Glomerular visceral epithelial cell (primary cell): ENCODE data around the gene CHD5.

Source experiments
- DNase-seq: peaks from one replicate; pipeline ENCODE4 v3.0.0-alpha.2; 2016; ENCODE audit errors: extremely low spot score

Gene CHD5

GRCh38 chr1:6099787-6100765, 80.0 kb downstream of the CHD5 start:
- DNase-seq = no peak

- no peak for DNase-seq
These were observed 80.8 kb downstream of the CHD5 start for GRCh38 chr1:6099297-6099696.

DNA sequence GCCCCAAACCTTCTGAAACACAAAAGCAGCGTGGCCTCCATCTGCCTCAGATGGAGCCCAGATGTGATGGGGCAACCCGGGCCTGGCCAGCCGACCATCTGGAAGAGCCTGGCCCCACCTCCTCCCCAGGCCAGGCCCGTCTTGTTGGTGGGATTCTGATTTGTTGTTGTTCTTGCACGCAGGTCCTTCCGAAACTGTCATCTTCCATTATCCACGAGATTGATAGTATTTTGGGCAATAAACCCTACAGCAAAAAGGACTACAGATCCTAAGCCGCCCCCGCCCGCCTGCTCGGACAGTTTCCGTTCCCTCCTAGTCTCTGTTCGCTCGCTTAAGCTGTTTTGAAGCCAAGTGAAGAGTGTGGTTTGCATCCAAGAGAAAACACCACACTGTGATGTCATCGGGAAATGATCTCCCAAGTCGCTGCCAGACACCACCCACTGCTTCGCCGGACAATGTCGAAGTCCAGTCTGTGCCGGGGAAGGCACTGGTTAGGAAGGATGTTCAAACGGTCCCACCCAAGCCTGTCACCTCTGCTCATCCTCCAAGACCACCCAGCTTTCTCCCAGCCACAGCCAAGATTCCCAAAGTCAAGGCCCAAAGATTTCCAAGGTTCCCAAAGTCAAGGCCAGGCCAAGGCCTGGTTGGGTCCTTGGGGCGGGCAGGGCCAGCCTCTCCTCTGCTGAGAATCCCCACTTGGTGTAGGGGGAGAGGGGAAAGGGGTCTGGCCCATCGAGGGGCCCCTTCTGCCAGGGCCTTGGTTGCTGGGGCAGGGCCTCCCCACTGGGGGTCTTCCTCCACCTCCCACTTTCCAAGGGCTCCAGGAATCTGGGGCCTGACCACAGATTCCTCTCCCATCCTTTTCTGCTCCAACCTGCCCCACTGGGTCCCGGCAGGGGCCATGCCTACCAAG, 81.6 kb downstream of the CHD5 start:
- DNase-seq = no peak

DNA sequence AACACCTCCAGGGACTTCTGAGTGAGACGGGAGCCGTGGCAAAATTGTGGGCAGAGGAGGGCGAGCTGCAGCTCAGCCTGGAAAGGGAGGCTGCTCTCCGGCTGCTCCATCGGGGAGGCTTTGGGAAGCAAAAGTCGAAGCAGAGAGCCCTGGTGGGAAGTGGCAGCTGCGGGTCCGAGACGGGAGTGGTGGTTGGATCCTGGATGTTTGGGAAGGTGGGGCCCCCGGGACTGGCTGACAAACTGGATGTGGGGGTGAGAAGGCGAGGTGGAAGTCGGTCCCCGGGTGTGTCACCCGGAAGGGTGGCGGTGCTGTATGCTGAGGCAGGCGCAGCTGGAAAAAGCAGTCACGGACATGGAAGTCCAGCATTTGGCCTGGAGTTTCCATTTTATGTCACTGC, 82.3 kb downstream of the CHD5 start:
- no peak for DNase-seq

DNA sequence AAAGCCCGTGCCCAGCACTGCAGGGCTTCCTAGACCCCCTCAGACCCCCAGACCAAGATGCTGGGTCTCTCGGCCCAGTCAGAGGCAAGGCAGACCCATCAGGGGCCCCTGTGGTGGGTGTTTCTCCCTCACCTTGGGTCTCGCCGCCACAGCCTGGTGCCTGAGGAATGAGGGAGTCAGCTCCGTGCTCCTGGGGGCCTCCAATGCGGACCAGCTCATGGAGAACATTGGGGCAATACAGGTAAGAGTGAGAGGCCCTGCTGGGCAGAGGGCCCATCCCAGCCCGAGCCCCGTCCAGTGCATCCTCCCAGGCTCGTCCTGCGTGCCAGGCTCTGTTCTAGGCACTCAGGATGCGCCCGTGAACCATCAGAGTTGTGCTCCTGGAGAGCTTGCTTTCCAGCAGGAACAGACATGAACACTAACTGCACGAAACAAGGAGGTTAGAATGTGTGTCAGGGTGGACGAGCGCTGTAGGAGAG, 83.0 kb downstream of the CHD5 start:
- DNase-seq = no peak

DNA sequence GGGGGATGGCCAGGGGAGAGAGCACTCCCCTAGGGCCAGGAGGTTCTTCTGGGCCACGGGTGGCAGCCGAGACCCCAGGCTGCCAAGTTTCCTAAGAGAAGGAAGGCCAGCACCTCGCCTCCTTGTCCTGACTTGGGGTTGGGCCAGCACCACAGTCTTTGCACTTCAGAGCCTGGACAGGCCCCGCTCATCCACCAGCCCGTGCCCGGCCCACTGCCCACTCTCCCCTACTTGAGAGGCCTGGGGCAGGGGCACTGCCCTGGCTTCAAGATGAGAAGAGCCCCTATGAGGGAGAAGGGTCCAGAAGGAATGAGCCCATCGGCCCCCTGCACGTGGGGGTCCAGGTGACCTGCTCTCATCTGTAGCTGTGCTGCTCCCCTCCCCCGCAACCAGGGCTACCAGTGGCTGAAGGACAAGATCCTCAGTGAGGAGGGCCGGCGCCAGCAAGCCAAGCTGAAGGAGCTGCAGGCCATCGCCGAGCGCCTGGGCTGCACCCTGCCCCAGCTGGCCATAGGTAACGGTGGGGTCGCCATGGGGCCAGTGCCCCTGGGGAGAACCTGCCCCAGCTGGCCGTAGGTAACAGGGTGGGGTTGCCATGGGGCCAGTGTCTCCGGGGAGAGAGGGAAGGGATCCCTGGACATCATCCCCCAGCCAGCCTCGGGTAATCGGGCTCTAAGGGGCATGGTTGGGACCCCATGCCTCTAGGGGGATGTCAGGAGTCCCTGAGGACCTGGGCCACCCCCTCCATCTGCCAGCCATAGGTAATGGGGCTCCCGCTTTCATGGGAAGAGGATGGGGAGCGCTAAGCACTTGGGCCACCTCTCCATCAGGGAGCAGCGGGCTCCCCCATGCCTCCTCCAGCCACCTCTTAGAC, 83.6 kb downstream of the CHD5 start:
- DNase-seq = no peak

GRCh38 chr1:6095511-6096242, 84.4 kb downstream of the CHD5 start:
- DNase-seq = no peak

GRCh38 chr1:6094801-6095505, 85.2 kb downstream of the CHD5 start:
- no peak for DNase-seq

- DNase-seq = no peak
These were observed 85.9 kb downstream of the CHD5 start for GRCh38 chr1:6094246-6094645.

DNA sequence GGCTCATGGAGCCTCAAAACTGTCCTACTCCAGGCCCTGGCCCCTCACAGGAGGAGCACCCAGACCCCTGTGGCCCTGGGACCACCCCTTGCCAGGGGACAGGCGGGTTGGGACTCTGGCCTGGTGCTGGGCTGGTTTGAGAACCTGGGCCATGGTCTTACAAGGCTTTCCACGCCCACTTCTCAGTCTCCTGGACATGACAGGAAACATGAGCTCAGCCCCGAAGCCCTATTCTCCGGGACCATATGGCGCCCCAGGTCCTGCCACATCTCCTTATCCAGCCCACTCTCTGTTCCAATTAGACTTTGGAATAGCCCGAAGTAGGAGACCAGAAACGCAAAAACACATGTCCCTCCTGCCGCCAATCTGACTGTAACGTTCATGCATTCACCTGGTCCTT, 86.5 kb downstream of the CHD5 start:
- DNase-seq = no peak

DNA sequence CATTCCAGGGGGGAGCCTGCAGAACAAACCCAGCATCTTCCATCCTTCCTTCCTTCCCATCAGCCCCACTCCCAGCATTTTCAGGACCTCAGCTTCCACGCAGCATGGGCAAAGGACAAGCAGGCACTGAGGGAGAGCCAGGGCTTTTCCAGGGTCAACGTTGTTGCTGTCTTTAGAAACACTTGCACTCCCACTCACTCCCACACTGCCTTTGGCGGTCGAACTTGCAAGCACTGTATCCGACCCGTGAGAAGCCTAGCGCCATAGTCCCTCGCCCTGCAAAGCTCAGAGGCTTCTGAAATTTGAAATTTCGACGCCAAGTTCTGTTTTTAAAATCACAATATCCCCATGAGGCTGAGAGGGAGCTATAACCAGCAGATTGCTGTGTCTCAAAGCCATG, 87.0 kb downstream of the CHD5 start:
- no peak for DNase-seq

DNA sequence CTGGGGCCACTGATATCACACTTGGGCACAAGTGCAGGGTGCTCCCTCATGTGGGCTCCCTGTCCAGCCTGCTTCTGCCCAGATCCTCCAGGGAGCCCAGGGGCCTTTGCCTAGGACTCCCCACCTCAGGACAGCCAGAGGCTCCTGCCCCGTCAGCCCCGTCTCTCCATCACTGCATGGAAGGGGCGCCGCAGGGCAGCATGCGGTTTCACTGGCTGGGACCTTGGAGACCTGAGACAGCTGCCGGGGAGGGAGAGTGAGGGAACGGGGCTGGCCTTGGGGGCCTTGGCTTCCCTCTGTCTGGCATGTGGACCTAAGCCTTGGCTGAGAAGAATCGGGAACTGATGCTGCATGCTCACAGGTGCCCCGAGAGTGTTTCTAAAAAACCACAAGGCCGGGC, 87.9 kb downstream of the CHD5 start:
- DNase-seq = no peak

DNA sequence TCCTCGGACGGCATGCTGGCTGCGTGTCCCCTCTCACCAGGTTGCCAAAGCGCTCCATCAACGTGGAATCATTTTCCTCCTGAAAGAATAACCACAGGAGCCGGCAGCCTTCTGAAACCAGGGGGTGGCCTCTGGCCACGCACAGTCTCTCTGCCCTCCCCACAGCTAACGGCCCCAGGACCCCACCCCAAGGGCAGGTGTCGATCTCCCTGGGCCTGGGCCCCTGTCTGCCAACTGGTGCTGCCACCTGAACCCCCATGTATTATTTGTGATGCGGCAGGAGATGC, 88.4 kb downstream of the CHD5 start:
- DNase-seq = no peak

DNA sequence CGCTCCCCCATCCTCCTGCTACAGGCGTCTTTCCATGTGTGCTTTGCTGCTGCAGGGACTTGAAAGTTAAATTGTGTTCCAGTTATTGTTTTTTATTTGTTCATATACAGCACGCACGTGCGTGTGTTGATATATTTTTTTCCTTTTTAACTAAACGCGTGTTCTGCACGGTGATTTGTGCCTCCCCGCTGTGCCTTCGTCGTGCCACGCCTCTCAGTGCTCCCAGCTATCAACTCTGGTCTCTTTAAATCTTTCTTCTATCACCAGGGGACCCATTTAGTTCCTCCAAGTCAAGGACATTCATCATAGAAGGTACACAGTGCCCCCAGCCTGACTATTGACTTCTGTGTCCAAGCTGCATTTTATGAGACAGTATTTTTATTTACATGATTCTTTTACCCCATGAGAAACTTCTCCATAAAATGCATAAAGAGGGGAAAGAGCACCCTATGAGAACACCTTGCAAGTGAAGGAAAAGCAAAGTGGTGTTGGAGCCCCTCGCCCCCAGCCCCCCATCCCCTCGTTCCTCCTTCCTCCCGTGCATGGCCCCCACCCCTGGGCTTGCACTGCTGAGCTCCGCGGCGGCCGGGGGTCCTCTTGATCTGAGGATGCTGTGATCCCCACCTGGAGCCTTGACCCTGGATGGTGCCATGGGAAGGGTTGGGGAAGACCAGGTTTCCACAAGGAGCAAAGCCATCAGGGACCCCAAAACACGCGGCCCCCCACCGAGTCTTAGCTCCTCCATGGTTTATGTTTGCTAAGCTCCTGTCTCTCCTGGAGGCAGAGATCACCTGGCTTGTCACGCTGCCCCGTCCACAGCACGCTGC, 88.9 kb downstream of the CHD5 start:
- DNase-seq = no peak

DNA sequence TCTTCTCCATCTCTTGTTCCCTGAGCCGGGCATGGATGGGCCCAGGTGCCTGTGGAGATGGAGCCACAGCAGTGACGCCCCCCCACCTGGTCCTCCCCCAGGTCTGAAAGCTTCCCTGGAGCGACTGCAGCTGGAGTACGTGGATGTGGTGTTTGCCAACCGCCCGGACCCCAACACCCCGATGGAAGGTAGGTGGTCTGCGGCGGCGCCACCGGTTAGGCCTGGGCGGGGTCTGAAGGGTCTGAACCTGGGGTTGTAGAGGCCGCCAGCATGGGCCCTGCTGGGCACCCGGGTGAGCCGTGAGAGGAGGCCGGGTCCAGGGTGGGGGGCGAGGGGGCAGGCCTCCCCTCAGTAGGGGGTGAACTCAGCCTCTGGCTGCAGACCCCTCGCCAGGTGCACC, 89.8 kb downstream of the CHD5 start:
- DNase-seq = no peak

- DNase-seq = no peak
These were observed 91.2 kb downstream of the CHD5 start for GRCh38 chr1:6088956-6089355.

GRCh38 chr1:6087958-6088357, 92.2 kb downstream of the CHD5 start:
- DNase-seq = no peak

DNA sequence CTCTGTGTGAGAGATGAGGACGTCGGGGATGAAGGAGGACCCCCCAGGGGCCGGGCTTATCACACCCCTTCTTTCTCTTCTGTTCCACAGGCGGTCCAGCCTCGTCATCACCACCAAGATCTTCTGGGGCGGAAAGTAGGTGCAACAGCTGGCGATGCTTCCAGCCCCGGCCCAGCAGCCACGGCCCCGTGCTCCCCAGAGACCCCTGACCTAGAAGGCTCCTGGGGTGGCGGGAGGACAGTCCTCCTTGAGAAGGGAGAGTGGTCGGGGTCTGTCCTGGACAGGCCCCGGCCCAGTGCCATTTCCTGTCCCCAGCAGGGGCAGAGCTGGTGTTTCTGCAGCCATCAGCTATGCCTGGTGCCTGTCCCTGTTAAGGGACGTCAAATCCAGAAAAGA, 92.7 kb downstream of the CHD5 start:
- no peak for DNase-seq

- no peak for DNase-seq
These were observed 93.3 kb downstream of the CHD5 start for GRCh38 chr1:6086762-6087376.
